Activated gamma-delta T cell (primary cell): ENCODE results near the gene GPR85.
"Not testable (repeated sequence)": the region's sequence is repeated elsewhere in the genome, so short reads cannot be mapped to it uniquely, and the experiment has no call there.

Experiments
- DNase-seq: peaks from one replicate; lab custom pipeline; 2025; lab: John Stamatoyannopoulos, UW

Gene GPR85

GRCh38 chr7:113083816-113084495 lies 2.7 kb downstream of the GPR85 start:
- DNase-seq: no peak

GRCh38 chr7:113083132-113083815 lies 3.4 kb downstream of the GPR85 start:
- no peak for DNase-seq

DNA sequence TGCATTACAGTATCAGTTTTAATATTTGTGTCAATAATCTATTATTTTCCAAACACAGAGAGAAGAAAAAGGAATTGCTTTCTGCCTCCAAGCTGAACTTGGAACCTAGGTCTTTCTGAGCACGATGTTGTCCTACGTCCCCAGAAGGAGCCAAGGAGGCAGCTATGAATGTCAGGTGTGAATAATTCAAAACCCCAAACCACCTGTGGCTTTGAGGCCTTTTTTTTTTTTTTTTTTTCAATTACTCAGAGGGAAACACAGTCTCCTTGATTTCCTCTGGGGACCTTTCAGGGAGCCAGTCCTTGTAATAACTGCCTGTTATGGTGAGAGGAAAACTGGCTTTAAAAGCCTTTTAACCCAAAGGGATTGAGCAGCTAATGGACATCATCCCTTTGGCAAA lies 8.3 kb downstream of the GPR85 start:
- no peak for DNase-seq

DNA sequence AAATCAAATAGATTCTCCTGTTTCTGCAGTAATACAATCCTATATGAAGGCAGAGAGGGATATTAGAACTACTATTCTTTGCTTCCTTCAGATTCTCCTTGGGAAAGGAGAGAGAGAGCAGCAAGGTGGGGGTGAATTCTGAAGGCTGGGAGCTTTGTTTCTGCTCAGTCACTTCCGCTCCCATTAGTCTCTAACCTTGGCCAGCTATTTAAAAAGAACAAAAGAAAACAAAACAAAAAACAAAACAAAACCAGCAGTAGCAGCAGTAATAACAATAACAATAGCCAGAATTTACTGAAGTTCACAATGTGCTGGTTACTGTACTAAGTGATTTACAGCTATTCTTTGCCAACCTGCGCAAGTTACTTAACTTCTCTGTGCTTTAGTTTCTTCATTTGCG lies 9.9 kb downstream of the GPR85 start:
- DNase-seq: no peak

DNA sequence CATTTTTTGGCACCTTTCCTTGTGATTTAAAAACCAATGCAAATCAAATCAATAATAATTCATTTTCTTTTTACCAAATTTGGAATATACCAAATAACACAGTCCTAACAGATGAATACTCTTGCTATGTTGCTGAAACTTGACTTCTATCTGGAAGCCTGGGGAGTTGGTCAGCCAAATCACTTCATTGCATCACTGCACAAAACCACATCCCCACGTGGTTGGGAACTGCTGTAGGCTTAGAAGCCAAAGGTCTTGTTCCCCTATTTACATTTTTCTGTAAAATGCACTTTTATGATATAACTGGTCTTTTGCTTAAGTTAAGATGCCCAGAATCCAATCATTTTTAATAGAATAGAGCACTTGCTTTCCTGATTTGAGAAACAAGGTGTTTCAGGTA lies 15.2 kb downstream of the GPR85 start:
- no peak for DNase-seq

- no peak for DNase-seq
These were observed 24.1 kb downstream of the GPR85 start for GRCh38 chr7:113062499-113062898.

- no peak for DNase-seq
These were observed 26.5 kb downstream of the GPR85 start for GRCh38 chr7:113060100-113060499.

DNA sequence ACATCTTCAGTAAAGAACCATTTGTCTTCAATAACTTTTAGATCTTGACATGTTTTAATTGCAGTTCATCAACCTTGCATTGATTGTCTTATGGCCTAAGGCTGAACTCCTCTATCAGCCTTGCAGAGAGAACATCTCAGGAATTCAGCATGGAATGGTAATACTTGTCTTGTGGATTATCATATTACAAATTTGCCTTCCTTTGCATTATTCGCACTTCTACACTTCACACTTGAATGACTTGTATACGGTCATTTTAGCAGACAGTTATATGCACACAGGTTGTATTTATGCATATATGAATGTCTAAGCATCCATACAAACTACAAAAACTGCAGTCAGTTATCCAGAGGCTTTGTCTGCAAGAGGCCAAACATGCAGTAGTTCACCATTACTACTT lies 31.7 kb downstream of the GPR85 start:
- DNase-seq: no peak

GRCh38 chr7:113054272-113054671 lies 32.4 kb downstream of the GPR85 start:
- not testable (repeated sequence) for DNase-seq

- DNase-seq: not testable (repeated sequence)
These were observed 37.4 kb downstream of the GPR85 start for GRCh38 chr7:113049221-113049620.

- no peak for DNase-seq
These were observed 40.2 kb downstream of the GPR85 start for GRCh38 chr7:113046453-113046852.

DNA sequence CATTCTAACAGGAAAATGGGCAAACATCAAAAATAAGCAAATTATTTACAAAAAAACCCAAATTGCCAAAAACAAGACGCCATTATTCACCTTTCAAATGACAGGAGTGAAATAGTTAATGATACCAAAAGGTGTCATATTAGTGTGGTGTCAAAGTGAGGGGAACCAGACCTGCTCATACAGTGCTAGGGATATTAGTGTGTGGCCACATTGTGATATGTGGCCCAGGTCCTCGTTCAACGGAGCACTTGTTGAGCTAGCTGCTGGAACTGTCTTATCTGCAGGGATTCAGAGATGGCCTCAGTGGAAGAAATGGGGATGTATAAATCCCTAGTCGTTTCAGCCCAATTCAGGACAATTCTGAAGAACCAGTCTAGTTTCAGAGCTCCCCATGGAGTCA lies 41.2 kb downstream of the GPR85 start:
- DNase-seq: no peak

- no peak for DNase-seq
These were observed 42.2 kb downstream of the GPR85 start for GRCh38 chr7:113044394-113044793.

GRCh38 chr7:113040849-113041248 lies 45.8 kb downstream of the GPR85 start:
- DNase-seq: no peak

- DNase-seq: no peak
These were observed 52.7 kb downstream of the GPR85 start for GRCh38 chr7:113033959-113034358.
